Stimulated activated naive B cell treated with anti-CD40 and anti-IgM and Interleukin-4, amounts not matched to agents 10 μg/mL and 1 μg/mL and 100 μg/mL, for 72 hours (primary cell): ENCODE data around the gene GOLT1A.
"Not testable (repeated sequence)": the region's sequence is repeated elsewhere in the genome, so short reads cannot be mapped to it uniquely, and the experiment has no call there.

Source experiments
- ATAC-seq, 2 donors: fragments of 150-1000 bp; cut with Tn5 transposase; replicated peaks; 2 replicates each; pipeline ENCODE4 v1.10.0; 2021; ENCODE audit warnings: moderate library complexity in 1 of 2
- DNase-seq: peaks from one replicate; pipeline ENCODE4 v3.0.0; 2021
- H3K27ac Mint-ChIP-seq: one replicate; pipeline ENCODE4 v1.8.0; 2022; ENCODE audit warnings: mild to moderate bottlenecking, mixed read lengths
- H3K27me3 Mint-ChIP-seq, 2 donors: one replicate each; pipeline ENCODE4 v1.8.0; 2022; ENCODE audit warnings: mixed read lengths in 2 of 2
- H3K36me3 Mint-ChIP-seq, 2 donors: one replicate each; pipeline ENCODE4 v1.8.0; 2022; ENCODE audit warnings: mixed read lengths in 2 of 2, mild to moderate bottlenecking in 1 of 2
- H3K4me1 Mint-ChIP-seq, 2 donors: one replicate each; pipeline ENCODE4 v1.8.0; 2022; ENCODE audit warnings: mixed read lengths in 2 of 2, mild to moderate bottlenecking in 1 of 2
- H3K4me3 Mint-ChIP-seq, 2 donors: one replicate each; pipeline ENCODE4 v1.8.0; 2022; ENCODE audit warnings: mild to moderate bottlenecking in 2 of 2, mixed read lengths in 2 of 2, moderate library complexity in 1 of 2
- H3K9me3 Mint-ChIP-seq, 2 donors: one replicate each; pipeline ENCODE4 v1.8.0; 2022; ENCODE audit warnings: mixed read lengths in 2 of 2, mild to moderate bottlenecking in 1 of 2

GOLT1A gene

DNA sequence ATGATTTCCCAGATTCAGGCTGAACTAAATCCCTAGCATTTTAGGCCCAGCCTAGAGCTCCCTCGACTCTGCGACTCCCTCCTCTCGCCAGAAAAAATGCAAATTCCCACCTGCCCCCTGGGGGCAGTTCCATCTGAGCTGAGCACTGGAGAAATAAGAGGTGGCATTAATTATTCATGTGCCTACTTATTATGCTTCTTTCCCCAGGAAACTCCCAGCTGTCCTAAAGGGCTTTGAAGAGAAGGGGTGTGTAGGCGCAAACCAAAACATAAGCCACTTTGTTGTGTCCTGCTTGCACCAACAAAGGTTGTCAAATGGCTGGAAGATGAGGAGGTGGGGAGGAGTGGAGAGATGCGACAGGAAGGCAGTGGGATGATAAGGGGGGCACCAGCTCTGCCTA is 41.4 kb upstream of the GOLT1A start:
- H3K4me3 Mint-ChIP-seq = no peak overlapping the region
- H3K36me3 Mint-ChIP-seq = no peaks in the 10 kb centered on the region
- H3K27ac Mint-ChIP-seq = no peak overlapping the region
- H3K4me1 Mint-ChIP-seq = peaks cover 0 to 5% of the 10 kb centered on the region in 2 donors
- no peaks in the 10 kb centered on the region for H3K9me3 Mint-ChIP-seq
- DNase-seq (no peak), ATAC-seq (no peak)
- no peaks in the 10 kb centered on the region for H3K27me3 Mint-ChIP-seq

DNA sequence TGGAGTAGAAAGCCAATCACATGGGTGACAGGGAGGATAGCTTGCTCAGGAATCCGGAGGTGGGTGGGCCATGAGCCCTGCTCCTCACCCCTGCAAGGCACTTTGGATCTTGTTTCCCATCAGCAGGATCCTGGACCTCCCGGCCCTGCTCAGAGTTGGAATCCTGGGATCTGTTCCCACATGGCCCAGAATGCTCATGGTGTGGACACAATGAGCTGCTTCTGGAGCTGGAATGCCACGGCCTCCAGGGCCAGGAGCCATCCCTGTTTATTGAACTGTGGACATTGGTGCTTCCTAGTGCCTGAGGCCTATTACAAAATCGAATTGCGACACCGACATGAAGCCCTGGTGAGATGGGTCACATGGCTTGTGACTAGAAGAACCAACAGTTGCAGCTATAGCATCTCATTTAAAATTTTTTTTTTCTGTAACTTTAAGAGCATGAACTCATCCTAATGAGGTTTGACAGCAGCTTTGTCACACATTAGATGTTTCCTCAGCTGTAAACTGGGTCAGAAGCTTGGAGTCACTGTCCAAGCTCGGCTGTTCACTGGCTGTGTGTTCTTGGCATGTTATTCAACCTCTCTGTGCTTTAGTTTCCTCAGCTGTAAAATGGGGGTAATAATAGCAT is 40.4 kb upstream of the GOLT1A start:
- no peaks in the 10 kb centered on the region for H3K9me3 Mint-ChIP-seq
- H3K4me1 Mint-ChIP-seq = peaks cover 0 to 5% of the 10 kb centered on the region in 2 donors
- no peak for DNase-seq
- no peak for ATAC-seq
- H3K27me3 Mint-ChIP-seq = no peaks in the 10 kb centered on the region
- no peaks in the 10 kb centered on the region for H3K36me3 Mint-ChIP-seq
- no peak overlapping the region for H3K27ac Mint-ChIP-seq
- H3K4me3 Mint-ChIP-seq = no peak overlapping the region

- Mint-ChIP-seq H3K4me3 (no peak overlapping the region), H3K4me1 (no peaks in the 10 kb centered on the region), H3K9me3 (no peaks in the 10 kb centered on the region), H3K36me3 (no peaks in the 10 kb centered on the region), H3K27ac (no peak overlapping the region), H3K27me3 (no peaks in the 10 kb centered on the region)
- DNase-seq = no peak
- no peak for ATAC-seq
Measured at GRCh38 chr1:204251926-204252689, 38.3 kb upstream of the GOLT1A start.

DNA sequence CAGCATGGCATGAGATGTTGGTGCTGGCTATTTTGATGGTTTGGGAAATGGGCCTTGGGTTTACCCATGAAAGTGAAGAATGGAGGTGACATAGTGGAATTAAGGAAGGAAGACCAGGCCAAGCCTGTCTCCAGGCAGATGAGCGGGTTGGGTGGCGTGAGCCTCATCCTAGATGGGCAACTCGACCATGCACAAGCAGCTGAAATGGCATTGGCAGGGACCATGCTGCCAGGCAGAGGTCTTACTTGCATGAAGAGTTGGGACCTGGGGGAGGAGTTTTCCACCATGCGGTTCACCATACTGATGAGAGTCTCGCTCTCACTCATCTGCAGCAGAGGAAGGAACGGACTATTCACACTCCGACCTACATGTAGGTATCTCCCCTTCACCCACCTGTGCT is 37.5 kb upstream of the GOLT1A start:
- H3K4me1 Mint-ChIP-seq = no peaks in the 10 kb centered on the region
- ATAC-seq = no peak
- H3K27me3 Mint-ChIP-seq = peaks cover 0 to 5% of the 10 kb centered on the region in 2 donors
- no peaks in the 10 kb centered on the region for H3K36me3 Mint-ChIP-seq
- no peaks in the 10 kb centered on the region for H3K9me3 Mint-ChIP-seq
- H3K27ac Mint-ChIP-seq = no peak overlapping the region
- H3K4me3 Mint-ChIP-seq = no peak overlapping the region
- no peak for DNase-seq

DNA sequence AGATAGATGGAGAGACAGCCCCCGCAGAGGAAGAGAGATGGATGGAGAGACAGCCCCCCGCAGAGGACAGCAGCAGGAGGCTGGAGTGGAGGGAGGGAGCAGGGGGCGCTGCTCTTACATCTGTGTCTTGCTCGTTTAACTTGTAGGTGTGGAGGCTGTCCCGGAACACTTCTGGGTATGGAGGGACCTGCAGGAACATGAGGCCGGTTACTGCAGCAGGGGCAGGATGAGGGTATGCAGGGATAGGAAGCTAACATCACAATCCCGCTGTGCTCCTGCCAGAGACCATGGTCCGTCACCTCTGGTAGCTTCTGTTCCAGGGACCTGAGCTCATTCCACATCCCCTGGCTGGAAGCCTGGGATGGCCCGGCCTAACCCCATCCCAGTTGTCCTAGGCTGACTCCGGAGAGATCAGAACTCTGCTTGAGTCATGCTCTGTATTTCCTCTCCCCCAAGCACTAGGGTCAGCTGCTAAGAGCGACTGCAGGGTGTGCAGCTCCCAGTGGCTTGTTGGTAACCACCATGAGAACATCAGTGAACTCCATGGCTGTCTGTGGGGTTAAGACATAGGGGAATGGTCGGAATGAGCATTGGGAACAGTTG is 36.7 kb upstream of the GOLT1A start:
- Mint-ChIP-seq H3K9me3 (no peaks in the 10 kb centered on the region), H3K4me1 (no peaks in the 10 kb centered on the region), H3K27ac (no peak overlapping the region)

GRCh38 chr1:204249736-204250427 is 36.1 kb upstream of the GOLT1A start:
- H3K27me3 Mint-ChIP-seq = peaks cover 0 to 7% of the 10 kb centered on the region in 2 donors
- H3K9me3 Mint-ChIP-seq = no peaks in the 10 kb centered on the region
- DNase-seq = no peak
- no peak overlapping the region for H3K27ac Mint-ChIP-seq
- no peak for ATAC-seq
- H3K36me3 Mint-ChIP-seq = no peaks in the 10 kb centered on the region
- H3K4me1 Mint-ChIP-seq = no peaks in the 10 kb centered on the region
- no peak overlapping the region for H3K4me3 Mint-ChIP-seq

More for the DNA sequence above, 36.7 kb upstream of the GOLT1A start:
- ATAC-seq (no peak), DNase-seq (no peak)
- H3K27me3 Mint-ChIP-seq = peaks cover 0 to 6% of the 10 kb centered on the region in 2 donors
- H3K36me3 Mint-ChIP-seq = no peaks in the 10 kb centered on the region
- H3K4me3 Mint-ChIP-seq = no peak overlapping the region

GRCh38 chr1:204248954-204249353 is 35.2 kb upstream of the GOLT1A start:
- H3K27me3 Mint-ChIP-seq = peaks cover 0 to 11% of the 10 kb centered on the region in 2 donors
- no peaks in the 10 kb centered on the region for H3K4me1 Mint-ChIP-seq
- no peak overlapping the region for H3K4me3 Mint-ChIP-seq
- no peak overlapping the region for H3K27ac Mint-ChIP-seq
- ATAC-seq (no peak), DNase-seq (no peak)
- H3K36me3 Mint-ChIP-seq = no peaks in the 10 kb centered on the region
- H3K9me3 Mint-ChIP-seq = no peaks in the 10 kb centered on the region

DNA sequence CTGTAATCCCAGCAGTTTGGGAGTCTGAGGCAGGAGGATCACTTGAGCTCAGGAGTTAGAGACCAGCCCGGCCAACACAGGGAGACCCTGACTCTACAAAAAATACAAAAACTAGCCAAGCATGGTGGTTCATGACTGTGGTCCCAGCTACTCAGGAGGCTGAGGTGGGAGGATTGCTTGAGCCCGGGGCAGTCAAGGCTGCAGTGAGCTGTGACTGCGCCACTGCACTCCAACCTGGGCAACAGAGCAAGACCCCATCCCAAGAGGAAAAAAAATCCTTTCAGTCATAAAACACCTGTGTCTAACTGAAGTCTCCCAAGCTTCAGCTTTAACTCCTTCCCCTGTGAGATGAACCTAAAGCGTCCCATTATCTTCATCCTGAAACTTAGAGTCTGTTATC is 33.1 kb upstream of the GOLT1A start:
- no peaks in the 10 kb centered on the region for H3K36me3 Mint-ChIP-seq
- H3K4me3 Mint-ChIP-seq = no peak overlapping the region
- no peak overlapping the region for H3K27ac Mint-ChIP-seq
- H3K27me3 Mint-ChIP-seq = peaks cover 0 to 11% of the 10 kb centered on the region in 2 donors
- H3K9me3 Mint-ChIP-seq = no peaks in the 10 kb centered on the region
- ATAC-seq (no peak), DNase-seq (no peak)
- no peaks in the 10 kb centered on the region for H3K4me1 Mint-ChIP-seq

GRCh38 chr1:204242920-204243319 is 29.1 kb upstream of the GOLT1A start:
- no peaks in the 10 kb centered on the region for H3K36me3 Mint-ChIP-seq
- DNase-seq (no peak), ATAC-seq (no peak)
- H3K27ac Mint-ChIP-seq = no peak overlapping the region
- no peaks in the 10 kb centered on the region for H3K9me3 Mint-ChIP-seq
- peaks cover 0 to 11% of the 10 kb centered on the region in 2 donors for H3K27me3 Mint-ChIP-seq
- H3K4me1 Mint-ChIP-seq = no peaks in the 10 kb centered on the region
- no peak overlapping the region for H3K4me3 Mint-ChIP-seq

DNA sequence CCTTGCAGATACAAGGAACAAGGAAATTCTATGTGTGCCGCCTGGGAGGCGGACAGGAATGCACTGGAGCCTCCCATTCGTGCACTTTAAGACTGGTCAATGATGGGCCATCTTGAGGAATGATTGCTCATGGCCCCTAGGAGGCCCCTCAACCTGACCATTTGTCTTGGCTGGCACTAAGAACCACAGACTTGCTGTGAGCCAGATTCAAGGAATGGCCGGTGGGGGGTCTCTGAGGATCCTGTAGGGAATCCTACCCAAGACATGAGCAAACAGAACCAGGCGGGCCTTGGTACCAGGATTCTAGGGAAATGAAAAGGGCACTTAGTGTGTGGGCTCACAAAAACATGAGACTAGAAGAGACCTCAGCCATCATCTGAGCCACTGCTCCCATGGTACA is 28.1 kb upstream of the GOLT1A start:
- no peak for ATAC-seq
- DNase-seq = no peak
- Mint-ChIP-seq H3K27ac (no peak overlapping the region), H3K36me3 (no peaks in the 10 kb centered on the region), H3K27me3 (peaks cover 0 to 11% of the 10 kb centered on the region in 2 donors), H3K4me1 (no peaks in the 10 kb centered on the region), H3K4me3 (no peak overlapping the region), H3K9me3 (no peaks in the 10 kb centered on the region)

- H3K9me3 Mint-ChIP-seq = no peaks in the 10 kb centered on the region
- H3K27ac Mint-ChIP-seq = no peak overlapping the region
- peaks cover 0 to 5% of the 10 kb centered on the region in 2 donors for H3K27me3 Mint-ChIP-seq
- DNase-seq (no peak), ATAC-seq (no peak)
- H3K4me3 Mint-ChIP-seq = no peak overlapping the region
- no peaks in the 10 kb centered on the region for H3K4me1 Mint-ChIP-seq
- no peaks in the 10 kb centered on the region for H3K36me3 Mint-ChIP-seq
Measured at GRCh38 chr1:204241050-204241449, 27.3 kb upstream of the GOLT1A start.

DNA sequence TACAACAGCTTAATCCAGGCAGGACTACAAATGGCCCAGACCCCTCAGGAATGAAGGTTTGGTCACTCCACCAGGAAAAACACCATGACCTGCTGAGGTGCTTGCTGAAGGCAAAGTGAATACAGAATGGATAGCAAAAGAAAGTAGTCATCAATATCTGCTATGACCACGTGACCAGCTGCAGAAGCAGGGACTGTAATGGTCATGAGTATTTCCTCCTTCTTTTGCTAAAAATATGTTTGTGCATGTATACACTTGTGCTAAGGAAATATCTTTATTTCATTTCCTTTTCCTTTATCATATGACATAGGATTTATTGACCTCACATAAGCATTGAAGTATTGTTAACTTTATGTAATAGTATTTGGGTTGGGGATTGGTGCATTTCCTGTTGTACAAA is 26.4 kb upstream of the GOLT1A start:
- Mint-ChIP-seq H3K27ac (no peak overlapping the region), H3K36me3 (no peaks in the 10 kb centered on the region), H3K27me3 (peaks cover 0 to 7% of the 10 kb centered on the region in 2 donors), H3K4me3 (no peak overlapping the region), H3K4me1 (no peaks in the 10 kb centered on the region), H3K9me3 (no peaks in the 10 kb centered on the region)
- DNase-seq = no peak
- no peak for ATAC-seq

GRCh38 chr1:204239401-204239800 is 25.6 kb upstream of the GOLT1A start:
- H3K27me3 Mint-ChIP-seq, ATAC-seq, H3K36me3 Mint-ChIP-seq, H3K4me1 Mint-ChIP-seq, H3K4me3 Mint-ChIP-seq, DNase-seq, H3K9me3 Mint-ChIP-seq, H3K27ac Mint-ChIP-seq: not testable (repeated sequence)

DNA sequence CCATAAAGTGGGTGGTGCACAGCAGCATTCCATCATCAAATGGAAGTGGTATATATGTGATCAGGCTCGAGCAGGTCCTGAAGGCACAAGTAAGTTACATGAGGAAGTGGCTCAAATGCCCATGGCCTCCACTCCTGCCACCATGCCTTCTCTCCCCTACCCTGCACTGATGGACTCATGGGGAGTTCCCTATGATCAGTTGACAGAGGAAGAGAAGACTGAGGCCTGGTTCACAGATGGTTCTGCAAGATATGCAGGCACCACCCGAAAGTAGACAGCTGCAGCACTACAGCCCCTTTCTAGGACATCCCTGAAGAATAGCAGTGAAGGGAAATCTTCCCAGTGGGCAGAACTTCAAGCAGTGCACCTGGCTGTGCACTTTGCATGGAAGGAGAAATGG is 24.7 kb upstream of the GOLT1A start:
- H3K9me3 Mint-ChIP-seq, H3K4me3 Mint-ChIP-seq, H3K4me1 Mint-ChIP-seq, H3K27me3 Mint-ChIP-seq, H3K36me3 Mint-ChIP-seq, ATAC-seq, DNase-seq, H3K27ac Mint-ChIP-seq: not testable (repeated sequence)
